Naive B cell (primary cell): ENCODE results near the gene MAP4K3. TPM values are rescaled to one million over a fixed set of nuclear protein-coding genes. Genes with fewer than 3 reads are reported as not detected.
"Not testable (repeated sequence)": the region's sequence is repeated elsewhere in the genome, so short reads cannot be mapped to it uniquely, and the experiment has no call there.

Experiments used
- ATAC-seq, 2 donors: fragments of 150-1000 bp; cut with Tn5 transposase; 2 replicates each; pipeline ENCODE4 v1.10.0; 2021; ENCODE audit warnings: low read depth in 2 of 2, mild to moderate bottlenecking in 2 of 2, moderate library complexity in 2 of 2
- DNase-seq: peaks from one replicate; pipeline ENCODE4 v3.0.0; 2022
- H3K27ac Mint-ChIP-seq, 6 donors: one replicate each; pipeline ENCODE4 v1.8.0; 2020 to 2022; ENCODE audit warnings: mild to moderate bottlenecking in 6 of 6, mixed read lengths in 6 of 6, moderate library complexity in 5 of 6, inconsistent platforms in 2 of 6
- H3K27me3 Mint-ChIP-seq, 3 donors: one replicate each; pipeline ENCODE4 v1.8.0; 2021 to 2022; ENCODE audit warnings: mixed read lengths in 3 of 3, mild to moderate bottlenecking in 1 of 3
- H3K36me3 Mint-ChIP-seq, 2 donors: one replicate each; pipeline ENCODE4 v1.8.0; 2020 to 2022; ENCODE audit warnings: mixed read lengths in 2 of 2, inconsistent platforms in 1 of 2, mild to moderate bottlenecking in 1 of 2
- H3K4me1 Mint-ChIP-seq, 3 donors: one replicate each; pipeline ENCODE4 v1.8.0; 2020 to 2022; ENCODE audit warnings: mixed read lengths in 3 of 3, inconsistent platforms in 1 of 3, mild to moderate bottlenecking in 1 of 3, moderate library complexity in 1 of 3
- H3K4me3 Mint-ChIP-seq, 8 donors: one replicate each; pipeline ENCODE4 v1.8.0; 2020 to 2022; ENCODE audit warnings: mild to moderate bottlenecking in 8 of 8, mixed read lengths in 8 of 8, moderate library complexity in 8 of 8, inconsistent platforms in 2 of 8
- H3K9me3 Mint-ChIP-seq, 7 donors: one replicate each; pipeline ENCODE4 v1.8.0; 2020 to 2022; ENCODE audit warnings: mixed read lengths in 7 of 7, mild to moderate bottlenecking in 5 of 7, inconsistent platforms in 2 of 7, moderate library complexity in 1 of 7
- polyA plus RNA-seq, 6 donors: library from polyadenylated mRNA; unstranded; fragments of 300-500 nt; fragmentation: Illumina TruSeq; gene quantifications; one replicate each; pipeline ENCODE4 v1.2.3, GENCODE V29; 2021; ENCODE audit warnings: low read depth in 6 of 6

MAP4K3 gene
- polyA plus RNA-seq, 6 donors from 2014 or later: 0.76 to 2.9 (median 2.1) TPM

GRCh38 chr2:39390216-39390615 is 46.9 kb downstream of the MAP4K3 start:
- ATAC-seq (no peak), DNase-seq (no peak)
- Mint-ChIP-seq H3K4me3 (no peak overlapping the region), H3K27ac (peak overlapping the region in 2 of 6 donors; percentile 26 to 29), H3K27me3 (no peaks in the 10 kb centered on the region), H3K4me1 (peaks cover 0 to 19% (median 3%) of the 10 kb centered on the region in 3 donors), H3K36me3 (peaks cover 0 to 4% of the 10 kb centered on the region in 2 donors), H3K9me3 (peaks cover 0 to 2% (median 0%) of the 10 kb centered on the region in 7 donors)

DNA sequence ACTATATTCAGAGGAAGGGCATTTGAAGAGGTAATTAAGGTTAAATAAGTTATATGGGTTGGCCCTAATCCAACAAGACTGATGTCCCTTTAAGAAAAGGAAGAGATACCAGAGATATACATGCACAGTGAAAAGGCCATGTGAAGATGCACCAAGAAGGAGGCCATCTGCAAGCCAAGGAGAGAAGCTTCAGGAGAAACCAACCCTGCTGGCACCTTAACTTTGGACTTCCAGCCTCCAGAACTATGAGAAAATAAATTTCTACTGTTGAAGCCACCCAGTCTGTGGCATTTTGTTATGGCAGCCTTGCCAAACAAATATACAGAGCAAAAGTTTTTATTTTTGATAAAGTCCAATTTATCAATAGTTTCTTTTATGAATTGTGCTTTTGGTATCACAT is 51.0 kb downstream of the MAP4K3 start:
- DNase-seq: no peak
- no peak for ATAC-seq
- H3K27ac Mint-ChIP-seq: no peak overlapping the region
- H3K4me1 Mint-ChIP-seq: peaks cover 0 to 11% (median 3%) of the 10 kb centered on the region in 3 donors
- H3K9me3 Mint-ChIP-seq: peaks cover 0 to 2% (median 0%) of the 10 kb centered on the region in 7 donors
- peaks cover 0 to 4% of the 10 kb centered on the region in 2 donors for H3K36me3 Mint-ChIP-seq
- no peak overlapping the region for H3K4me3 Mint-ChIP-seq
- H3K27me3 Mint-ChIP-seq: no peaks in the 10 kb centered on the region

- peaks cover 0 to 4% of the 10 kb centered on the region in 2 donors for H3K36me3 Mint-ChIP-seq
- no peak overlapping the region for H3K27ac Mint-ChIP-seq
- H3K4me3 Mint-ChIP-seq: no peak overlapping the region
- peaks cover 0 to 17% (median 3%) of the 10 kb centered on the region in 3 donors for H3K4me1 Mint-ChIP-seq
- no peak for DNase-seq
- H3K9me3 Mint-ChIP-seq: peaks cover 0 to 2% (median 0%) of the 10 kb centered on the region in 7 donors
- no peaks in the 10 kb centered on the region for H3K27me3 Mint-ChIP-seq
- ATAC-seq: no peak
Observed at GRCh38 chr2:39385172-39385571, 51.9 kb downstream of the MAP4K3 start.

DNA sequence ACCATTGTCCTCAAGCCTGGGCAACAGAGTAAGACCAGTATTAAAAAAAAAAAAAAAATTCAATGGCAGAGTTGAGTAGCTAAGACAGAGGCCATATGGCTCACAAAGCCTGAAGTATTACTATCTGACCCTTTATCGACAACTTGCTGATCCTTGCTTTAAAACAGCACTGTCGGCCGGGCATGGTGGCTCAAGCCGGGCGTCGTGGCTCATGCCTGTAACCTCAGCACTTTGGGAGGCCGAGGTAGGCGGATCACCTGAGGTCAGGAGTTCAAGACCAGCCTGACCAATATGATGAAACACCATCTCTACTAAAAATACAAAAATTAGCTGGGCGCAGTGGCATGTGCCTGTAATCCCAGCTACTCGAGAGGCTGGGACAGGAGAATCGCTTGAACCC is 53.0 kb downstream of the MAP4K3 start:
- H3K4me3 Mint-ChIP-seq, DNase-seq, H3K9me3 Mint-ChIP-seq, ATAC-seq, H3K36me3 Mint-ChIP-seq, H3K27me3 Mint-ChIP-seq: not testable (repeated sequence)
- H3K27ac Mint-ChIP-seq: peak overlapping the region in 2 of 6 donors; percentile 28 to 66
- H3K4me1 Mint-ChIP-seq: peaks cover 3 to 24% (median 7%) of the 10 kb centered on the region in 3 donors

GRCh38 chr2:39383146-39383545 is 53.9 kb downstream of the MAP4K3 start:
- no peak for DNase-seq
- Mint-ChIP-seq H3K9me3 (peaks cover 0 to 2% (median 0%) of the 10 kb centered on the region in 7 donors), H3K27ac (peak overlapping the region in 1 of 6 donors; percentile 73)

DNA sequence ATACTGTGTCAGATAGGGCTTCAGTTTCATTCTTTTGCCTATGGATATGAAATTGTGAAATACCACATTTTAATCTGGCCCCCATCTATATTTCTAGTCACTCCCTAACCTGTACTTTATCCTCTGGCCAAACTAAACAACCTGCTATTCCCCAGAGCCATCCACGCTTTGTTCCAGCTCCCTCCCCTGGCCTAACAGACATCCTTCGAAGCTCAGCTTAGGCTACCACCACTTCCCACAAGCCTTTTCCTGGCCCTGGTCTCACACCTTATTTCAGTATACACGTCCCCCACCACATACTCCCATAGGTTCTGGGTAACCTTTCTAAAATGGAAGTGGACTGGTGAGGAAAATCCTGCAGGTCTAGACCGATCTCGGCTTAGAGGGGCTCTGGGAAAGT is 55.4 kb downstream of the MAP4K3 start:
- Mint-ChIP-seq H3K9me3 (peaks cover 0 to 2% (median 0%) of the 10 kb centered on the region in 7 donors), H3K4me1 (peaks cover 7 to 24% (median 13%) of the 10 kb centered on the region in 3 donors), H3K27ac (peak overlapping the region in 4 of 6 donors; percentile 8 to 93 (median 32))

More at GRCh38 chr2:39383146-39383545, 53.9 kb downstream of the MAP4K3 start:
- no peak for ATAC-seq
- H3K27me3 Mint-ChIP-seq: no peaks in the 10 kb centered on the region
- H3K4me1 Mint-ChIP-seq: peaks cover 3 to 18% (median 4%) of the 10 kb centered on the region in 3 donors
- H3K4me3 Mint-ChIP-seq: no peak overlapping the region
- H3K36me3 Mint-ChIP-seq: peaks cover 0 to 4% of the 10 kb centered on the region in 2 donors

GRCh38 chr2:39380525-39381150 is 56.4 kb downstream of the MAP4K3 start:
- Mint-ChIP-seq H3K36me3 (peaks cover 3 to 5% of the 10 kb centered on the region in 2 donors), H3K4me3 (no peak overlapping the region), H3K4me1 (peaks cover 7 to 24% (median 13%) of the 10 kb centered on the region in 3 donors), H3K9me3 (peaks cover 0 to 4% (median 0%) of the 10 kb centered on the region in 7 donors), H3K27ac (peak overlapping the region in 5 of 6 donors; percentile 2 to 87 (median 69)), H3K27me3 (no peaks in the 10 kb centered on the region)
- ATAC-seq: no peak
- DNase-seq: no peak

More for the DNA sequence above, 55.4 kb downstream of the MAP4K3 start:
- H3K4me3 Mint-ChIP-seq: no peak overlapping the region
- no peak for DNase-seq
- H3K36me3 Mint-ChIP-seq: peaks cover 0 to 4% of the 10 kb centered on the region in 2 donors
- no peak for ATAC-seq
- no peaks in the 10 kb centered on the region for H3K27me3 Mint-ChIP-seq

DNA sequence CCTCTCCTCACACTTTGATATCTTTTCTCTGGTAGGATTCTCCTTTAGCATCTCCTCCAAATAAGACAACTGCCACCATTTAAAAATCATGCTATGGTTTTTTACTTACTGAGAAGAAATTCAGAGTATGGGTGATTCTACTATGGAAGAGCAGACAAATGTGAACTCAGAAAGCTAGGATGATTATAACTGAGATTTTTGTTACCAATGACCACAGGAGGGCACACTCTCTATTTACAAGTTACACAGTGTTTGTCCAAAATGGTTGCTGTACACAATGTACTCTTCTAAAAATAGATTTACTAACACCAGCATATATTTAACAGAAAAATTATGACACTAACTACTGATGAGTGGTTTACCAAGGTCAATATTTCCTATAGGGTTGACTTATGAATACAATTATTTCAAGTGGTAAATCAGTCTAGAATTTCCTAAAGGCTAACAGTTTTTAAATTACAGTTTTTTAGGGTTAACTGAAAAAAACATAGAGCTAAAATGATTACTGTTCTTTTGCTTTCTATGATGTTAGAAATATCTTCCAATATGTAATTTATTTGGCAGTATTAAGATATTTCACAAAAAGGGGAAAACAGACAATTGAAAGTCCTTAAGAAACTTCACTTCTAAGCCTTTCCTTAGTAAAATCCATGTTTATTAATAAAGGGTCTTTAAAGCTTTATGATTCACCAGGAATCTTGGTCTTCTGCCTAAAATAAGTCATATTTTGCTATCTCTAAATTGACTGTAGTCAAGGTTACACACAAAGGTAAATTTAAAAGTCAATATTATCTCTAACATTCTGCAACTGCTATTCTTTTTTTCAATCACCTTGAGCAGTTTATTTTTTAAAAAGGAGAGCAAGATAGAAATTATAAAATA is 57.2 kb downstream of the MAP4K3 start:
- Mint-ChIP-seq H3K4me1 (peaks cover 7 to 24% (median 13%) of the 10 kb centered on the region in 3 donors), H3K9me3 (peaks cover 0 to 8% (median 0%) of the 10 kb centered on the region in 7 donors), H3K27ac (peak overlapping the region; percentile 18 to 96 (median 85)), H3K4me3 (no peak overlapping the region), H3K27me3 (no peaks in the 10 kb centered on the region), H3K36me3 (peaks cover 8 to 13% of the 10 kb centered on the region in 2 donors)
- ATAC-seq (peak; percentile 29 to 35), DNase-seq (peak; percentile 31)

DNA sequence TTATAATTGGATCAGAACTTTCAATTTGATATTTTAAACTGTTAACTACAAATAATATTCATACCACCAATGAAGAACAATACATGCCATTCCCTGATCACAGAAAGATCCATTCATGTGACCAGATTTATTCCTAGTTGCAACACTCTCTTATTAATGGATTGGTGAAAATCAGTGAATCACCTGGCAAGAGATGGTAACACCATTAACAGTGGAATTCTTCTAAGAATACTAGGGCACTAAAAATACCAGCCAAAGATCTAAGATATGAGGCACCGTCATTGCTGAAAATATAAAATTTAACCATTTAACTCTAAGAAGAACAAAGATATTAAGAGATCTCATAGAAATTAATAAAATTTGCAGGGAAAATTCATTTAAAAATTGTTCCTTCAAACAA is 58.1 kb downstream of the MAP4K3 start:
- ATAC-seq (no peak), DNase-seq (no peak)
- peak overlapping the region in 5 of 6 donors; percentile 9 to 96 (median 76) for H3K27ac Mint-ChIP-seq
- H3K36me3 Mint-ChIP-seq: peaks cover 8 to 13% of the 10 kb centered on the region in 2 donors
- H3K4me1 Mint-ChIP-seq: peaks cover 7 to 24% (median 13%) of the 10 kb centered on the region in 3 donors
- peaks cover 0 to 8% (median 0%) of the 10 kb centered on the region in 7 donors for H3K9me3 Mint-ChIP-seq
- H3K27me3 Mint-ChIP-seq: no peaks in the 10 kb centered on the region
- H3K4me3 Mint-ChIP-seq: no peak overlapping the region

DNA sequence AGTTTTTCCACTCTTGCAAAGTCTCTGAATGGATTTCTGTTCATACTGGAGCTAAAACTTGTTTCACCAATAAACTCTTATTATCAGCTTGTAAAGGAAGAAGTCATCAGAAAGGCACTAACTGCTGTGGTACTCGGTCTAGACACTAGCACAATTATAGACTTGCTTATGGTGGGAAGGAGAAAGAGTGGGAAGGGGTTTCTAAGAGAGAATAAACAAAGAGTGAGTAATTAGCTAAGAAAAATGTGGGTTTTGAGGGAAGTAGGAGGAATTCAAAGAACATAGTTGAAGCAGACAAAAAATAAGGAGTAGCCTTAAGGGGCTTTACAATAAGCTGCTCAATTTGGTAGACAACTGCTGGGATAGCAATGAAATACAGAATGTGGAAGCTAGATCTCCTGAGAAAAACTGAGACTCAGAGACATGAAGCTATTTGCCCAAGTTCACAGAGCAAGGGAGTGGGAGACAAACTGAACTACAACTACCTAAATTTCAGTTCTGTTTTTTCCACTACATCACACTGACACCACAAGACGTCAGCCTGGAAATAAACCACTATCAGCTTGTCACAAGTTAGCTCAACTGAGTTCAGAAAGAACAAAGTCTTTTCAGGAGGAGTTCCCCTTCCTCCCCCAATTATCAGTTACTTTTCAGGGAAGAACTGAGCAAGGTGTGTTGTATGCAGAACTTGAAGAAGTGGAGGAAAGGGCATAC is 59.7 kb downstream of the MAP4K3 start:
- peaks cover 13 to 18% of the 10 kb centered on the region in 2 donors for H3K36me3 Mint-ChIP-seq
- peak; percentile 81 for DNase-seq
- peak; percentile 96 to 97 for ATAC-seq
- H3K4me3 Mint-ChIP-seq: peak overlapping the region in 2 of 8 donors; percentile 5 to 7
- peak overlapping the region; percentile 45 to 96 (median 91) for H3K27ac Mint-ChIP-seq
- H3K27me3 Mint-ChIP-seq: no peaks in the 10 kb centered on the region
- H3K4me1 Mint-ChIP-seq: peaks cover 7 to 24% (median 13%) of the 10 kb centered on the region in 3 donors
- H3K9me3 Mint-ChIP-seq: peaks cover 0 to 10% (median 3%) of the 10 kb centered on the region in 7 donors

- peak overlapping the region; percentile 57 to 91 (median 71) for H3K27ac Mint-ChIP-seq
- DNase-seq: no peak
- H3K36me3 Mint-ChIP-seq: peaks cover 13 to 18% of the 10 kb centered on the region in 2 donors
- peaks cover 0 to 15% (median 7%) of the 10 kb centered on the region in 7 donors for H3K9me3 Mint-ChIP-seq
- no peak overlapping the region for H3K4me3 Mint-ChIP-seq
- no peak for ATAC-seq
- H3K27me3 Mint-ChIP-seq: no peaks in the 10 kb centered on the region
- peaks cover 7 to 22% (median 13%) of the 10 kb centered on the region in 3 donors for H3K4me1 Mint-ChIP-seq
Observed at GRCh38 chr2:39375917-39376316, 61.2 kb downstream of the MAP4K3 start.

GRCh38 chr2:39373181-39373802 is 63.8 kb downstream of the MAP4K3 start:
- ATAC-seq: no peak
- Mint-ChIP-seq H3K4me3 (no peak overlapping the region), H3K27me3 (no peaks in the 10 kb centered on the region), H3K36me3 (peaks cover 13 to 18% of the 10 kb centered on the region in 2 donors), H3K27ac (peak overlapping the region in 5 of 6 donors; percentile 7 to 73 (median 9)), H3K4me1 (peaks cover 4 to 11% (median 10%) of the 10 kb centered on the region in 3 donors), H3K9me3 (peaks cover 0 to 18% (median 7%) of the 10 kb centered on the region in 7 donors)
- DNase-seq: no peak
